Fibroblast of villous mesenchyme (primary cell): Measurements from ENCODE around the gene ZSCAN25. TPM values are rescaled to one million over a fixed set of nuclear protein-coding genes. Genes with fewer than 3 reads are reported as not detected.
A peak's percentile ranks its signal among the peaks of the same experiment; 100 is the strongest.
"Not testable (repeated sequence)": the region's sequence is repeated elsewhere in the genome, so short reads cannot be mapped to it uniquely, and the experiment has no call there.

ENCODE experiments used
- DNase-seq: peaks from one replicate; pipeline ENCODE4 v3.0.0-alpha.2; 2010; ENCODE audit warnings: low read depth
- H3K4me3 ChIP-seq: 2 replicates; pipeline ENCODE4 v1.5.1; 2011; ENCODE audit warnings: low read depth, mild to moderate bottlenecking, low read length
- CTCF ChIP-seq: IDR thresholded peaks from 2 replicates; pipeline ENCODE4 v1.5.1; 2012; ENCODE audit warnings: low read depth, mild to moderate bottlenecking, low read length; ENCODE audit not compliant: insufficient read depth
- total RNA-seq: library from RNA; depleted of rRNA; stranded (reverse); fragments of >200 nt; gene quantifications from 2 replicates; pipeline ENCODE4 v1.2.3, GENCODE V29; 2012

Gene ZSCAN25
- total RNA-seq, 1 donor = 13.4 TPM

- no peak for DNase-seq
- no peak overlapping the region for H3K4me3 ChIP-seq
- no peak for TF ChIP-seq CTCF
Observed at GRCh38 chr7:99628471-99629465, 12.0 kb downstream of the ZSCAN25 start.

- TF ChIP-seq CTCF = no peak
- no peak overlapping the region for H3K4me3 ChIP-seq
- no peak for DNase-seq
Observed at GRCh38 chr7:99629643-99630042, 12.9 kb downstream of the ZSCAN25 start.

- DNase-seq = peak; percentile 28
- peak; percentile 22 for TF ChIP-seq CTCF
- no peak overlapping the region for H3K4me3 ChIP-seq
Observed at GRCh38 chr7:99631295-99632109, 14.8 kb downstream of the ZSCAN25 start.

GRCh38 chr7:99637414-99637813, 20.7 kb downstream of the ZSCAN25 start:
- H3K4me3 ChIP-seq, DNase-seq: not testable (repeated sequence)

GRCh38 chr7:99638731-99639130, 22.0 kb downstream of the ZSCAN25 start:
- no peak for DNase-seq
- no peak for TF ChIP-seq CTCF
- H3K4me3 ChIP-seq = no peak overlapping the region

GRCh38 chr7:99639267-99639666, 22.5 kb downstream of the ZSCAN25 start:
- H3K4me3 ChIP-seq = no peak overlapping the region
- TF ChIP-seq CTCF = no peak
- no peak for DNase-seq

GRCh38 chr7:99642027-99642426, 25.3 kb downstream of the ZSCAN25 start:
- DNase-seq = no peak
- H3K4me3 ChIP-seq = no peak overlapping the region
- no peak for TF ChIP-seq CTCF
